ENCODE measurements around the gene DCC.

The DCC gene

GRCh38 chr18:53527365-53527764 is 1187.4 kb downstream of the DCC start:
- no peak for TF ChIP-seq CTCF (IDR thresholded peaks at IDR 0.05)
- Mint-ChIP-seq H3K4me1 (no peaks in the 10 kb centered on the region), H3K36me3 (ENCODE audit: low read depth) (no peaks in the 10 kb centered on the region), H3K27ac (no peak overlapping the region), H3K4me3 (no peak overlapping the region), H3K27me3 (ENCODE audit: low read depth, poor library complexity) (no peaks in the 10 kb centered on the region), H3K9me3 (peaks cover 5% of the 10 kb centered on the region)
- no peak for DNase-seq

- Mint-ChIP-seq H3K9me3 (no peaks in the 10 kb centered on the region), H3K27ac (no peak overlapping the region), H3K27me3 (ENCODE audit: low read depth, poor library complexity) (no peaks in the 10 kb centered on the region), H3K4me1 (no peaks in the 10 kb centered on the region), H3K4me3 (no peak overlapping the region), H3K36me3 (ENCODE audit: low read depth) (no peaks in the 10 kb centered on the region)
- DNase-seq: no peak
- no peak for TF ChIP-seq CTCF (IDR thresholded peaks at IDR 0.05)
Measured at GRCh38 chr18:53531187-53531586, 1191.2 kb downstream of the DCC start.

GRCh38 chr18:53531896-53532295 is 1191.9 kb downstream of the DCC start:
- no peak overlapping the region for H3K27ac Mint-ChIP-seq
- H3K36me3 Mint-ChIP-seq (ENCODE audit: low read depth): no peaks in the 10 kb centered on the region
- no peaks in the 10 kb centered on the region for H3K27me3 Mint-ChIP-seq (ENCODE audit: low read depth, poor library complexity)
- TF ChIP-seq CTCF (IDR thresholded peaks at IDR 0.05): no peak
- no peaks in the 10 kb centered on the region for H3K9me3 Mint-ChIP-seq
- H3K4me3 Mint-ChIP-seq: no peak overlapping the region
- no peak for DNase-seq
- peaks cover 3% of the 10 kb centered on the region for H3K4me1 Mint-ChIP-seq

GRCh38 chr18:53534203-53534602 is 1194.2 kb downstream of the DCC start:
- H3K4me3 Mint-ChIP-seq: no peak overlapping the region
- TF ChIP-seq CTCF (IDR thresholded peaks at IDR 0.05): no peak
- no peaks in the 10 kb centered on the region for H3K9me3 Mint-ChIP-seq
- H3K27me3 Mint-ChIP-seq (ENCODE audit: low read depth, poor library complexity): no peaks in the 10 kb centered on the region
- DNase-seq: no peak
- H3K4me1 Mint-ChIP-seq: peaks cover 6% of the 10 kb centered on the region
- H3K36me3 Mint-ChIP-seq (ENCODE audit: low read depth): no peaks in the 10 kb centered on the region
- no peak overlapping the region for H3K27ac Mint-ChIP-seq

- H3K9me3 Mint-ChIP-seq: no peaks in the 10 kb centered on the region
- no peaks in the 10 kb centered on the region for H3K27me3 Mint-ChIP-seq (ENCODE audit: low read depth, poor library complexity)
- no peaks in the 10 kb centered on the region for H3K36me3 Mint-ChIP-seq (ENCODE audit: low read depth)
- no peak overlapping the region for H3K4me3 Mint-ChIP-seq
- no peak for DNase-seq
- no peak for TF ChIP-seq CTCF (IDR thresholded peaks at IDR 0.05)
- no peak overlapping the region for H3K27ac Mint-ChIP-seq
- peaks cover 6% of the 10 kb centered on the region for H3K4me1 Mint-ChIP-seq
Measured at GRCh38 chr18:53534695-53535094, 1194.7 kb downstream of the DCC start.

- no peak for DNase-seq
- H3K4me3 Mint-ChIP-seq: no peak overlapping the region
- H3K27me3 Mint-ChIP-seq (ENCODE audit: low read depth, poor library complexity): no peaks in the 10 kb centered on the region
- H3K4me1 Mint-ChIP-seq: peaks cover 6% of the 10 kb centered on the region
- no peaks in the 10 kb centered on the region for H3K36me3 Mint-ChIP-seq (ENCODE audit: low read depth)
- TF ChIP-seq CTCF (IDR thresholded peaks at IDR 0.05): no peak
- no peak overlapping the region for H3K27ac Mint-ChIP-seq
- H3K9me3 Mint-ChIP-seq: no peaks in the 10 kb centered on the region
Measured at GRCh38 chr18:53536908-53537307, 1196.9 kb downstream of the DCC start.

All from nephron progenitor cell (in vitro differentiated cells).